Sigmoid colon (tissue), 4 donors: ENCODE measurements around the gene PIF1.

Source experiments
- CTCF ChIP-seq, 4 experiments: fragments of 450-650 bp in 3 of 4; fragments of 200-600 bp in 1 of 4; IDR thresholded peaks; one replicate each; pipeline ENCODE4 v1.5.1; 2016 to 2019; ENCODE audit warnings: antibody characterized with exemption in 4 of 4, mild to moderate bottlenecking in 3 of 4, moderate library complexity in 2 of 4
- POLR2A ChIP-seq, 2 donors: fragments of 450-650 bp; IDR thresholded peaks; one replicate each; pipeline ENCODE4 v1.6.1; 2016; ENCODE audit warnings: antibody characterized with exemption in 2 of 2, mild to moderate bottlenecking in 2 of 2, moderate library complexity in 2 of 2
- POLR2AphosphoS5 ChIP-seq, 4 donors: sonication (generic); formaldehyde crosslinking; IDR thresholded peaks; one replicate each; pipeline ENCODE4 v1.6.1; 2017; ENCODE audit warnings: antibody characterized with exemption in 4 of 4

GRCh38 chr15:64865126-64865997 is 39.9 kb upstream of the PIF1 start:
- TF ChIP-seq CTCF (IDR thresholded peaks at IDR 0.05), result no peak
- no peak for TF ChIP-seq POLR2AphosphoS5 (IDR thresholded peaks at IDR 0.05)
- TF ChIP-seq POLR2A (IDR thresholded peaks at IDR 0.05), result no peak
